ENCODE results near the gene LRBA. TPM values are rescaled to one million over a fixed set of nuclear protein-coding genes. Genes with fewer than 3 reads are reported as not detected.

Gene LRBA
- total and polyA plus RNA-seq, 9 of the 15 experiments (the other 6 are each of a cell fraction or from before 2014, with no cell fraction given) = 24.2 to 88.7 (median 59.7) TPM

GRCh38 chr4:151029537-151029936, 14.5 kb upstream of the LRBA start (continued):
- no peak for TF ChIP-seq AFF4 (CRISPR knock-in tag; IDR thresholded peaks at IDR 0.05)
- no peak for TF ChIP-seq ZNF551 (CRISPR knock-in tag; IDR thresholded peaks at IDR 0.05)
- TF ChIP-seq MAZ (CRISPR knock-in tag; conservative IDR thresholded peaks at IDR 0.05 in 1 of 2, IDR thresholded peaks at IDR 0.05 in 1 of 2) = no peak
- no peak for TF ChIP-seq ZNF655 (CRISPR knock-in tag; IDR thresholded peaks at IDR 0.05)
- no peak for TF ChIP-seq JUNB (CRISPR knock-in tag; conservative IDR thresholded peaks at IDR 0.05)
- TF ChIP-seq ZNF398 (CRISPR knock-in tag; IDR thresholded peaks at IDR 0.05) = no peak
- no peak for TF ChIP-seq THRA (IDR thresholded peaks at IDR 0.05)
- TF ChIP-seq HNRNPUL1 (IDR thresholded peaks at IDR 0.05; ENCODE audit: low read length) = no peak
- no peak for TF ChIP-seq NR2F6 (CRISPR knock-in tag; IDR thresholded peaks at IDR 0.05)
- no peak for TF ChIP-seq IRF9 (tag; IDR thresholded peaks at IDR 0.05)
- TF ChIP-seq C11orf30 (IDR thresholded peaks at IDR 0.05; ENCODE audit: low read depth) = peak; percentile 72
- no peak for TF ChIP-seq BCOR (IDR thresholded peaks at IDR 0.05)
- TF ChIP-seq MEIS2 (IDR thresholded peaks at IDR 0.05; ENCODE audit: partially characterized antibody) = no peak
- TF ChIP-seq ATF4 (CRISPR knock-in tag; IDR thresholded peaks at IDR 0.05) = no peak
- no peak for TF ChIP-seq YBX1 (IDR thresholded peaks at IDR 0.05)
- no peak for TF ChIP-seq ZNF140 (CRISPR knock-in tag; IDR thresholded peaks at IDR 0.05)
- TF ChIP-seq PTRF (tag; IDR thresholded peaks at IDR 0.05) = no peak

Data from K562 (cell line).